GM18861 (cell line): ENCODE measurements around the gene HNRNPUL2.
"Not testable (repeated sequence)": the region's sequence is repeated elsewhere in the genome, so short reads cannot be mapped to it uniquely, and the experiment has no call there.

Experiments
- ATAC-seq: cut with Tn5 transposase; IDR thresholded peaks from one replicate; pipeline ENCODE4 v1.9.1; 2021; ENCODE audit not compliant: unreplicated experiment

Gene HNRNPUL2

DNA sequence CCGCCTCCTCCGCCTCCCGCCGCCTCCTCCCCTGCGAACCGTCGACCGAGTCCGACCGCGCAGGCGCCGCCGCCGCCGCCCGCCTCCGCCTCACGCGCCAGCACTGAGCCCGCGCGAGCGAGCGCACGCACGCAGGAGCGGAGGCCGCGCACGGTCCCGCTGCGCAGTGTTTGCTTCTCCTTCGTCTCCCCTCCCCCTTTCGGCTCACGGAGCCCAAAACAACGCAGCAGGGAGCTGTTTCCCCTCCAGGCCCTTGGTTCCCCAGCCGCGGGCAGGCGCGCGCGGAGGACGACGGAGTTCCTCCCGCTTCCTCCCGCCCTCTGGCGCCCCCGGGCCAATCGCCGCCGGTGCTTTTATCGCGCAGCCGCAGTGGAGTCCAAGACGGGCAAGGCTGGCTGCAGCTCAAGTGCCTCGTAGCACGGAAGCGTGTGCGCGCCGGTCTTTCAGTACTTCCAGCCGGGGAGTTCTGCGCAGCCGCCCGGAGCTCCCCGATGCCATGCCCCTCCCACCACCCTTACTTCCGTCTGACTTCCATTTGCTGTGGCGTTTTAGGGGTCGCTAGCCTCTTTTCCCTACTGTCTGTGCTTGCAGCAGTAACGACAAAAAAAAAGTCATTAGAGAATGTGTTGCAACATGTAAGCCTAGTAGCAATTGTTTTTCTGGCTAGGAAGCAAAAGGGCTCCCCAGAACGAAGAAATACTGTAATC lies at the start of gene HNRNPUL2:
HNRNPUL2 (minus strand) TSS at position 293 of the 707 bp plus-strand sequence. CDS start 301 bp downstream, outside the sequence.
- peak; percentile 76 for ATAC-seq

DNA sequence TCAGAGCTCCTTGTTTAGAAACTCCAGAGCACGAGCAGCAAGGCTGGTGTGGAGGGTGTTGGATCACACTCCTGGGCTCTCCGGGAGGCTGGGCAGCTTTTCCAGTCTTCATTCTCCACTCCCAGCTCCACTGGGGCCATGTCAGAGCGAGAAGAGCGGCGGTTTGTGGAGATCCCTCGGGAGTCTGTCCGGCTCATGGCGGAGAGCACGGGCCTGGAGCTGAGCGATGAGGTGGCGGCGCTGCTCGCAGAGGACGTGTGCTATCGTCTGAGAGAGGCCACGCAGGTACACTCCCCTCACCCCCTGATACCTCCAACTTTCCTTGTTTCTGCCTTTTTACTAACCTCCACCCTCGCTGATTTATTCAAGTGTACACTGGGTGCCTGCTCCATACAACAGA lies 48.4 kb upstream of the HNRNPUL2 start:
- ATAC-seq: no peak

DNA sequence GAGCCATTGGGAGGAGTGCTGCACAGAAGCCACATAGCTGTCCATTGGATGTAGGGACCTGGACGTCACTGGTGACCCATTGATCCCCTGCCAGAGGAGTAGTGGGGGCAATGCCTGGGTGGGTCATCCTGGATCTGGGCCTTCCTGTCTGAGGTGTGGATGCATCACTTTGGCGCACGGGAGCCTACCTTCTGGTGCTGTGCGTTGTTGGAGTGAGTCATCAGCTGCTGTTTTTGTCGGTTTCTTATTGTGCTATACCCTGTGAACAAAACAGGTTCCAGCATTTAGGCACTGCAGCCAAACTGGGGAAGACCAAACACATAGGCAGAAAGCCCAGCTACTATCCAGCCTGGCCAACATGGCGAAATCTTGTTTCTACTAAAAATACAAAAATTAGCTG lies 47.1 kb upstream of the HNRNPUL2 start:
- no peak for ATAC-seq

DNA sequence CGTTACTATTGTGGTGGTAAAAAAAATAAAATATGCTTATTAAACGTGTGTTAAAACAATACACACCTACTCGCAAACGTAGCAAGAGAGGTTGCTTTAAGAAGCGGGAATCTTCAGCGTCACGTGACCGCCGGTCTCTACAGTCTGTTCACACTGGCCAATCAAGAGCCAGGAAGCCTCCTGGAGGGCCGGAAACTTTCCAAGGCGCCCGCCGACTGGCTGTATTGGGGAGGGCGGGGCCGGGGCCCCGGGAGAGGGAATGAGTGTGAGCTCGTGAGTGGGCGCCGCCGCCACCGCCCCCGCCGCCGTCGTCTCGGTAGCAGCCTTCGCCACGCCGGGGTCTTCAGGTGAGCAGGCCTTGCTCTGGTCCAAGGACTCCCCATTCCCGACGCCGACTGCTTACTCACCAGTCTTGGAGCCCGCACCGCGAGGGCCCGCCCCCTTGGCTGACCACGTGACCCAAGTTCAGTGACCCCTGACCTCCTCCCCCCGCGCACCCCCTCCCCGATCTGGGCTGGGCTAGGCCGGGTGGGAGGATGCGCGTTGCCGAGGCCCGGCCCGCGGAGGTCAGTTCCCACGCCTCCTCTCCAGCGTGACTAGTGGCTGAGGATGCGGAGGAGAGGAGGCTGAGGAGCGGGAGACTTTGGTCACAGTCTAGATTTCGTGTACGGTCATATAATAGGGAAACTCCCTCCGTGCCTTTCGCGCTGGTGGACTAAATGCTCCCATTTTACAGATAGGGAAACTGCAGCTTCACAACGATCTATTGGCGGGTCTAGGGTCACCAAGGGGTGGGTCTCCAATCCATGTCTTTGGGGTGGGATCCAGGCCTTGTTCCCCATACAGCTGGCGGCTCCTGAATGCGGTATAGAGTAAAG lies 44.1 kb upstream of the HNRNPUL2 start, which contains the start of gene TAF6L:
TAF6L (plus strand) TSS at position 253 of the 878 bp plus-strand sequence. CDS start 4,388 bp downstream, outside the sequence.
- peak; percentile 75 for ATAC-seq

DNA sequence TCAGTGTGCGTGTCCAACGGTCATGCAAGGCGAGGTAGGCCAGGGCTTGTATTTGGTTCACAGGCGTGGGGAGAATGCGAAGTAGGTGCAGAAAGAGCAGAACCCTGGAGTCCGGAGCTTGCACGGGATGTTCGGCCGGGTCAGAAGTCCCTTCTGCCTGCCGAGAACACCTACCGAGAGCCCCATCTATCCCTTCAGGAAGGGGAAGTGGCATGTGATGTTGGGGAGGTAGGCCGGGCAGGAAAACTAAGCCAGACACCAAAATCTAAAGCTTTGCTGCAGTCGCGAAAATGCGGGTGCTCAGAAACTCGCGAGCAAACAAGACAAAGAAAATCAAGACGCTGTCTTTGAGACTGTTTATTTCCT lies 43.5 kb upstream of the HNRNPUL2 start:
- no peak for ATAC-seq

DNA sequence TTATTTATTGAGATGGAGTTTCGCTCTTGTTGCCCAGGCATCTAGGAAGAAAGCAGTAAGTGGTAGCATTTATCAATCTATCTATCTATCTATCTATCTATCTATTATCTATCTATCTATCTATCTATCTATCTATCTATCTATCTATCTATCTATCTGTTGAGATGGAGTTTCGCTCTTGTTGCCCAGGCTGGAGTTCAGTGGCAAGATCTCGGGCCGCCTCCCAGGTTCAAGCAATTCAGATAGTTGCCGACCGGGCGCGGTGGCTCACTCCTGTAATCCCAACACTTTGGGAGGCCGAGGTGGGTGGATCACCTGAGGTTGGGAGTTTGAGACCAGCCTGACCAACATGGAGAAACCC lies 33.6 kb upstream of the HNRNPUL2 start:
- ATAC-seq: not testable (repeated sequence)

DNA sequence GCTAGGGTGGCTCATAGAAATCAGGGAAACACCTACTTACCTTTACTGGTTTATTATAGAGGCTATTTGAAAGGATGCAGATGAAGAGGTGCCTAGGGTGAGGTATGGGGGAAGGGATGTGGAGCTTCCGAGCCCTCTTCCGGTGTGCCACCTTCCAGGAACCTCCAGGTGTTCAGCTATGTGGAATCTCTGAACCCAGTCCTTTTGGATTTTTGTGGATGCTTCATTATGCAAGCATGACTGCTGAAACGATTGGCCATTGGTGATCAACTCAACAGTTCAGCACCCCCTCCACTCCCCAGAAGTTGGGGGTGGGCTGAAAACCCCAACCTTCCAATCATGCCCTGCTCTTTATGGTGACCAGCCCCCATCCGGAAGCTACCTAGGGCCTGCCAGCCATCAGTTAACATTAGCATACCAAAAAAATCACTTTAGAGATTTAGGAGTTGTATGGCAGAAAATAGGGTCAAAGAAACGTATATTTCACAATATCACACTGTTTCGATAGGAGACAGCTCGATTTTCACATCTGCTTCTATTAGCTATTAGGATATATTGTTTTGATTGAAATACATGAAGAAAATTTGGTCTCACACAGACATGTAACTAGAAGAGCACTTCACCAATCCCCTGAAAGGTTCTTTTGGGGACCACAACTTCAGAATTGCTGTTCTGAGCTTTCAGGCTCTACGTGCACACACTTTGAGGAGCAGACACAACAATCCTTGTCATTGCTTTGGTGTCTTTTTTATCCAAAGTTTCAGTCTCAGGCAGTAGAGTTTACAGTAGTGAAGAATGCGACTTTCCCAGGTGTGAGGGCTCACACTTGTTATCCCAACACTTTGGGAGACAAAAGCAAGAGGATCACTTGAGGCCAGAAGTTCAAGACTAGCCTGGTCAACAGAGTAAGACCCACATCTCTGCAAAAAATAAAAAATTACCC lies 30.9 kb upstream of the HNRNPUL2 start:
- no peak for ATAC-seq

DNA sequence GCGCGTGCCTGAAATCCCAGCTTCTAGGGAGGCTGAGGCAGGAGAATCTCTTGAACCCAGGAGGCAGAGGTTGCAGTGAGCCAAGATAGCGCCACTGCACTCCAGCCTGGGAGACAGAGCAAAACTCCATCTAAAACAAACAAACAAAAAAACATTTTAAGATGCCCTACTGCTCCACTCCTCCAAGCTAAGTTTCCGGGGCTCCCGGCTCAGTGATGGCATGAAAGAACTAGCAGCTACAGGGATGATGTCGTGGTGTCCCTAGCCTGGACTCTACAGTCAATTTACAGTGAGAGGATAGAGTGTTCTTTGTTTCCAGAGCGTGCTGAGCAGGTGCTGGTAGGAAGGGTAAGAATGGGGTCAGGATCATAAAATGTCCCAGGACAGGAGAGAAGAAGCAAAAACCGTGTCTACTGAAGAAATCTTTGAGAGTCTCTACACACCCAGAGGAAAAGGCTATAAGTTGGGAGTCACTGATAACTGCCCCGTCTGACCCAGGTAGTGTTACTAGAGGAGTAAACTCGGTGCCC lies 27.9 kb upstream of the HNRNPUL2 start:
- ATAC-seq: no peak

DNA sequence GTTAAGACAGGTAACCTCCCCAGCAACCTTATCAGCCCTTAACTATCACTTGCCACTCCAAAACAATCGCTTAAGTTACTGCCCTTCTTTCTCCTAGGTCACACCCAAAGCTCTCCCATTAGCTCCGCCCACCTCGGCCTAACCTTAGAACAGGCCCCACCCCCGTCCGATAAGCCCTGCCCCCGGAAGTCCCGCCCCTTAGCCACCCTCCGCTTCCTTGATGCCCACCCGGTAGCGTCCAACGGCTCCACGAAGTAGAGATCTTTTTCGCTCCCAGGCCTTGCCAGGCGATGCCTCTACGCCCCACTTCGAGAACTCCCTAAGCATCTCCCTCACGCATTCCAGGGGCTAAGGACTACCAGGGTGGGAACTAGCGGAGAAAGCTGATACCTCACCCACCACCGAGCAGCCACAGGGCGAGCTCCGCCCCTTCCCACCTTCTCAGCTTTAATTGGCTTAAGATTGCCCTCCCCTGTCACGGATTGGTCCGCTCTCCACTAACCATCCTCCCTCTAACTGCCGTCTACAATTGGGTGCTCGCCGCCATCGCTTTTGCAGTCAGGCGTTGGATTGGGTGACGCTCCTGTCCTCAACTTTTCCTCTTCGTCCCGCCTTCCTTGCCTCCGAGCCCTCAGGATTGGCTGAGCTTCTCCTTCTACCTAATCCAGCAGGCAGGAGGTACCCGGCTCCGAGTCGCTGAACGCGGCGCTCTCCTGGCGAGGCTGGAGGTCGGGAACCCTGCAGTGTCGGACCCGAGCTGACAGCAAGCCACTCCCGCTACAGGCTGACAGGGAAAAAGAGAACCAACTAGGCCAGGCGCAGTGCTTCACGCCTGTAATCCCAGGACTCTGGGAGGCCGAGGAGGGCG lies 26.7 kb upstream of the HNRNPUL2 start, which contains the start of gene ZBTB3:
ZBTB3 (minus strand) TSS at position 425 of the 868 bp plus-strand sequence. CDS start 496 bp downstream, outside the sequence.
- peak; percentile 96 for ATAC-seq

DNA sequence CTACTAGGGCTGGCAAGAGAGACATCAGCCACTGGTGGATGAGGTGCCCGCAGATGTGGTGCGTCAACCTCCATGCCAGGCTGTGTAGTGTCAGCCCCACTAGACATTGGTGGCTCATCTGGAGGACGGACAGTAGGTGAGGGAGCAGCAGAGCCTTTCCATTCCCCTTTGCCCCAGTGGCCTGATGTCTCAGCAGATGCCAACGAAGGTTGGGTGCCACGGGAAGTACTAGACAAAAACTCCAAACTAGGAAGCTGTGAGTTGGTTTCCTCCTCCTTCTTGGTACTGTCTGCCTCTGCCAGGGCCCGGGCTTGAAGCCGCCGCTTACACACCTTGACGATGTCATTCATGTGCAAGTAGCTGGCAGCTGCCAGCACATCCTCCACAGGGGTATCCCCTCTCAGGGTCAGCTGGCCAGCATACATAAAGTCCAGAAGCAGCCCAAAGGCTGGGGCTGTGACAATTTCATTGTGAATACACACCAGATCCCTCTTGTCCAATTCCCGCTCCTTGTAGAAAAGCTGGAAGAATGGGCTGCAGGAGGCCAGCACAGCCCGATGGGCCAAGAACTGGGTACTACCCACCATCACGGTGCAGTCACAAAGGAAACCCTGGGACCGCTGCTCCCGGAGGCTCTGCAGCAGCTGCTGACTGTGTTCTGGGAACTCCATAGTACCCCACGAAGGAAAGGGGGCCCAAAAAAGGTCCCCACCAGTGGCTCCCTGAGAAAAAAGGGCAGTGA lies 25.9 kb upstream of the HNRNPUL2 start:
- ATAC-seq: no peak

DNA sequence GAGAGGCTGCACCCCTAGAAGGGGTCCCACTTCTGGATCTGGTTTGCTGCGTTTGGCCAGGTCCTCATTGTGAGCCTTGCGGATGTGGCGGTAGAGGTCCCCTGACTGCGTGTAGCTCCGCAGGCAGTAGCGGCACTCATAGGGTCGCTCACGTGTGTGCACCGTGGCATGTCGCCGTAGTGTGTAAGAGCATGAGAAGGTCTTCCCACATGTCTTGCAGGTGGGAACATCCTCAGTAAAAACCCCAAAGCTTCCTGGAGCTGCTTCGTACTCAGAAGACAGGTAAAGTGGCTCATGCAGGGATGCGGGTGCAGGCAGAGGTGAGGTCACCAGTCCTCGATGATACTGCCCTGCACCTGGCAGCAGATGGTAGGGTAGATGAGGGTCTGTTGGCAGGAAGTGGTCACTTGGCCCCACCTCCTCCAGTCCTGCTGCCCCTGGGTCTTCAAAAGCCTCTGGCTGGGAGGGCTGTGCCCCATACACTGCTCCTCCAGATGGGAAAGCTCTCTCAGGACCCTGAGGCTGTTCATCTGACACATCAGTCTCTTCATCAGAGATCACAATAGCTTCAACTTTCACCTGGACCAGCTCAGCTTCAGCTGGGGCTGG lies 25.0 kb upstream of the HNRNPUL2 start:
- no peak for ATAC-seq

DNA sequence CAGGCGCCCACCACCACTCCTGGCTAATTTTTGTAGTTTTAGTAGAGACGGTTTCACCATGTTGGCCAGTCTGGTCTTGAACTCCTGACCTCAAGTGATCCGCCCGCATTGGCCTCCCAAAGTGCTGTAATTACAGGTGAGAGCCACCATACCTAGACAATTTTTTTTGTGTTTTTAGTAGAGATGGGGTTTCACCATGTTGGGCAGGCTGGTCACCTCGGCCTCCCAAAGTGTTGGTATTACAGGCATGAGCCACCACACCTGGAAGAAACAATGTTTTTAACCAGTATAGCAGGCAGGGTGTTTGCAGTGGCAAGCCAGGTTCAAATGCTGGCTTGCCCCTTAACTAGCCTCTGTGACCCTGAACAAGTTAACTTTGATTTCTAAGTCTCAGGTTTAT lies 22.7 kb upstream of the HNRNPUL2 start:
- ATAC-seq: not testable (repeated sequence)

DNA sequence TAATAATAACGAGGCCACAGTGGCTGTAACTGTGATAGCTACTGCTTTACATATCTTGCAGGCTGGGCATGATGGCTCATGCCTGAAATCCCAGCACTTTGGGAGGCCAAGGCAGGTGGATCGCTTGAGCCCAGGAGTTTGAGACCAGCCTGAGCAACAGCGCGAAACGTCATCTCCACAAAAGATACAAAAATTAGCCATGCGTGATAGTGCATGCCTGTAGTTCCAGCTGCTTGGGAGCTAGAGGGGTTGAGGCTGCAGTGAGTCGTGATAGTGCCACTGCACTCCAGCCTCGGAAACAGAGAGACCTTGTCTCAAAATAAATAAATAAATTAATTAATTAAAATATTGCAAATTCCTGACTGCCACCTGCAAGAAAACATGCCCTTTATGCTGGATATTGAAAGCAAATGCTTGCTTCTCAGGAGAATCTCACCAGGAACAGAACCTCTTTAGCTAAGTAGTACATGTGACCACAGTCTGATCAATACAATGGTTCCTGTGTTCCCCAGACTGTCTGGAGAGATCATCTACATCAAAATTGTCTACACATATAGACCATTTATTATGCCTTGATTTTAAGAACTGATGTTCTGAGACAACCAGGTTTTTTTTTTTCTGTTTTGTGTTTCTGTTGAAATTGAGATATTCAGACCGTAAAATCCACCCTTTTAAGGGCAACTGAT lies 20.4 kb upstream of the HNRNPUL2 start:
- ATAC-seq: no peak

DNA sequence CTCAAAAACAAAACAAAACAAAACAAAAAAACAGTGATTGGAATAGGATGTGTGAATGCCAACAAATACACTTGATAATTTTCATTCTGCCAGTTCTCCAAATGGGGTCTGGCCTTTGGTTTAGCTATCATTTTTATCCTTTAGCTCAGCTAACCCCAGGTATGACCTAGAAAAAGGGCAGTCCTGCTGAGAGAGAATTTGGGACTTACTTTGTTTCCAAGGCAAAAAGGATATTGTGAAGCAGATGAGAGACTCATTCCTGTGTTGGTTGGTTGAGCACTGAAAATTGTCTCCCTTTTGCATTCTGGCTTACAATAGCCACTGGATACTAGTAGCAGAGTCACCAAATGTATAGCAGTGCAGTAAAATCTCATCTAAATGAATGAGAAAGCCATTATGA lies 9.9 kb upstream of the HNRNPUL2 start:
- no peak for ATAC-seq

DNA sequence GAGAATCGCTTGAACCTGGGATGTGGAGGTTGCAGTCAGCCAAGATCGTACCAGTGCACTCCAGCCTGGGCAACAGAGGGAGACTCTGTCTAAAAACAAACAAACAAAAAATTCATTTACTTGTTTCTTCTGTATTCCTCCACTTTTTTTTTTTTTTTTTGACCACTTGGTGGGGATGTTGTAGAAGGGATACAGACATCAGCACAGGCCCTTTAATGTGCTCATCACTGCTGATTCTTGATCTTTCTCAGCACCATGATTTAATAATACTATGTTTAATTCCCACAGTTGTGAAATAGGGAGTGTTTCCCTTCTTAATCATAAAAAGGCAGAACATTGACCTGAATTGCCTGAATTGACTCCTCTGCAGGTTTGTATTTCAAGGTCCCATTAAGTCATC lies 5.6 kb upstream of the HNRNPUL2 start:
- no peak for ATAC-seq

DNA sequence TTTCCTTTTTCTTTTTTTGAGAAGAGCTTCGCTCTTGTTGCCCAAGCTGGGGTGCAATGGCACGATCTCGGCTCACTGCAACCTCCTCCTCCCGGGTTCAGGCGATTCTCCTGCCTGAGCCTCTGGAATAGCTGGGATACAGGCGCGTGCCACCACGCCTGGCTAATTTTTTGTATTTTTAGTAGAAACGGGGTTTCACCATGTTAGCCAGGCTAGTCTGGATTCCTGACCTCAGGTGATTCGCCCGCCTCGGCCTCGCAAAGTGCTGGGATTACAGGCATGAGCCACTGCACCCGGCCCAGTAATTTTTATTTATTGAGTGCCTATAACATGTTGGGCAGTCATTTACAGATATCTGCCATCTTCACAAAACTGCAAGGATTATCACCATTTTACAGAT lies 2.8 kb upstream of the HNRNPUL2 start:
- not testable (repeated sequence) for ATAC-seq

DNA sequence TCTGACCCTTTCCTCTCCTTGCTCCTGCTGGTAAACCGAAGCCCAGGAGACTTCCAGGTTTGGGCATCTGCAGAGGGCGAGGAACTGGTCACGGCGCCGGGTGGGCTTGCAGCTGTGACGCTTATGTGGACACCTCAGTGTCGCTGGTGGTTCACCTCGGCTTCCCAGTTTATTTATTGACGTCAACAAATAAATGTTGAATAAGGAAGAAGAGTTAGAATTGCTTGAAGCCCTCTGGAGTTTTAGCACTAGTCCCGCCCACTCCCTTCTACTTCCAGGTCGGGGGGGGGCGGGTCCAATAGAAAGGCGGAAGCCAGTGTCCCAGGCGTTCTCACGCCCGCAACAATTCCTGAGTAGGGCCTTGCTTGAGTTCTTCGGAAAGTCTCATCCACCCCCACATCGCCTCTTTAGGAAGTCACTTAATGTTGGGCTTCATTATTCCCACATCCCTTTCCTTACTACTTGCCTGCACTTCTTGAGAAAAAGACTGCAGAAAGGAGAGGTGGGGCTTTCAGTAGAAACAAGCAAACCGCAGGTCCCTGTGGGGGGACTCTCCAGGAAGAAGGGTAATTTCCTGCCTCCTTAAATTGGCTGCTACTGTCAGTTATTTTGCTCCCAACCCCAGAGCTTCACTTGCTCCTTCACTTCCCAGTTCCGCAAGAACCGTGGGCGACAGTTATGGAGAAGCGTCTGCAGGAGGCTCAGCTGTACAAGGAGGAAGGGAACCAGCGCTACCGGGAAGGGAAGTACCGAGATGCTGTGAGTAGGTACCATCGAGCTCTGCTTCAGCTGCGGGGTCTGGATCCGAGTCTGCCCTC lies 1.1 kb upstream of the HNRNPUL2 start, which contains the start of gene TTC9C:
TTC9C (plus strand) TSS at position 316 of the 818 bp plus-strand sequence; CDS start at position 679, 363 bp downstream.
- peak; percentile 18 for ATAC-seq
